ENCODE data around the gene PIMREG.

The PIMREG gene

DNA sequence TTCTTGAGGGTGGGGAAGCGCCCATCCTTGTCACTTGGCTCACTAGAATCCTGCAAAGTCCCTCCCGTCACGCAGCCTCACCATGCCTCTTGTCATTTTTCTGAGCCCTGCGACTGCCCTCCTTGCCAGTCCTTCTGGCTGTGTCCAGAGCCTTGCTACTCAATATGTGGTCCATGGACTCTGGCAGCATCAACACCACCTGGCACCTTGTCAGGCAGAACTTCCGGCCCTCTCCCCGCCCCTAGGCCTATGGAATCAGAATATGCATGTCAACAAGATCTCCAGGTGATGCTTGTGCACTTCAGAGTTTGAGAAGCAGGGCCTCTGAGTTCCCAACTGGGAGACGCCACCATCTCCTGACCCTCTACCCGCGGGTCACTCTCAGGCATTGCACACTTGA is 12.1 kb downstream of the PIMREG start:
- Histone ChIP-seq H3K27me3 (ENCODE audit: control insufficient read depth, insufficient read depth, low read length) (no peaks in the 10 kb centered on the region), H3K4me3 (ENCODE audit: low read length) (no peak overlapping the region), H3K4me2 (ENCODE audit: low read length) (no peak overlapping the region), H3K9ac (ENCODE audit: low read depth, low read length) (no peak overlapping the region), H3K9me3 (replicated peaks; ENCODE audit: low read length) (no peaks in the 10 kb centered on the region), H3K36me3 (ENCODE audit: insufficient read depth, low read length) (no peaks in the 10 kb centered on the region), H3K4me1 (ENCODE audit: control insufficient read depth, insufficient read depth, low read length) (peaks cover 8% of the 10 kb centered on the region)

DNA sequence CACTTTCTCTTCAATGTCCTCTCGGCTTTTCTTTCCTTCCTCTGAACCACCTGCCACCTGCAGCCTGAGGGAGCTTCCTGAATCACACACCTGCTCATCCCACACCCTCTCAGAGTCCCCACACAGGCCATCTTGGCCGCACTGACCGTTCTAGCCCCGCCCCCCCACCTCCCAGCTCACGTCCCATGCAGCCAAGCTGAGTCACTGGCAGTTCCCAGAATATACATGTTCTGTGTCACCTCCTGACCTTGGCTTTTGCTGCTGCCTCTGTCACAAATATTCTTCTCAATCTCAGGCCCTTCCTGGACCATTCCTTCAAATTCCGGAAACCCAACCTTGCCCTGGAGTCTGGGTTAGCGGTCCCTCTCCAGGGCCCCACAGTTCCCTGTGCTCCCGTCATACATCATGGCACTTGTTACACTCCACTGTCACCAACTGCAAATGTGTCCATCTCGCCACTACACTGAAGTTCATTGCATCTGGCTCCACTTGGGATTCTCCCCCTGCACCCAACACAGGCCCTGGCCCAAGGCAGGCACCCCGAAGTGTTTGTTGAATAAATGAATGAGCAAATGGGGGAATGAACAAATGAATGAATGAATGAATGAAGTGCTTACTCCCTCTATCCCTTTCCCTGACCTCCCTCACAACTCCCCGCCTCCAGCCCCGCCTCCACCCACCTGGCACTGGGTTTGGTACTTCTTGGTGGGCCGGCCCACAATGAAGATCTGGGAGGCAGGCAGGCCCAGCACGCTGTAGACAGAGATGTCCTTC is 12.8 kb downstream of the PIMREG start:
- H3K4me2 ChIP-seq (ENCODE audit: low read length) = peak overlapping the region; percentile 35
- H3K4me3 ChIP-seq (ENCODE audit: low read length) = no peak overlapping the region
- H3K27me3 ChIP-seq (ENCODE audit: control insufficient read depth, insufficient read depth, low read length) = no peaks in the 10 kb centered on the region
- H3K36me3 ChIP-seq (ENCODE audit: insufficient read depth, low read length) = no peaks in the 10 kb centered on the region
- H3K9me3 ChIP-seq (replicated peaks; ENCODE audit: low read length) = no peaks in the 10 kb centered on the region
- H3K9ac ChIP-seq (ENCODE audit: low read depth, low read length) = no peak overlapping the region
- H3K4me1 ChIP-seq (ENCODE audit: control insufficient read depth, insufficient read depth, low read length) = peaks cover 8% of the 10 kb centered on the region

- Histone ChIP-seq H3K9me3 (replicated peaks; ENCODE audit: low read length) (no peaks in the 10 kb centered on the region), H3K4me1 (ENCODE audit: control insufficient read depth, insufficient read depth, low read length) (peaks cover 8% of the 10 kb centered on the region), H3K36me3 (ENCODE audit: insufficient read depth, low read length) (no peaks in the 10 kb centered on the region), H3K4me2 (ENCODE audit: low read length) (no peak overlapping the region), H3K9ac (ENCODE audit: low read depth, low read length) (no peak overlapping the region), H3K27me3 (ENCODE audit: control insufficient read depth, insufficient read depth, low read length) (no peaks in the 10 kb centered on the region), H3K4me3 (ENCODE audit: low read length) (no peak overlapping the region)
These were observed 13.6 kb downstream of the PIMREG start for GRCh38 chr17:6457688-6458459.

- Histone ChIP-seq H3K9me3 (replicated peaks; ENCODE audit: low read length) (no peaks in the 10 kb centered on the region), H3K36me3 (ENCODE audit: insufficient read depth, low read length) (no peaks in the 10 kb centered on the region), H3K4me3 (ENCODE audit: low read length) (no peak overlapping the region), H3K4me2 (ENCODE audit: low read length) (no peak overlapping the region), H3K27me3 (ENCODE audit: control insufficient read depth, insufficient read depth, low read length) (no peaks in the 10 kb centered on the region), H3K4me1 (ENCODE audit: control insufficient read depth, insufficient read depth, low read length) (peaks cover 8% of the 10 kb centered on the region), H3K9ac (ENCODE audit: low read depth, low read length) (no peak overlapping the region)
These were observed 14.2 kb downstream of the PIMREG start for GRCh38 chr17:6458460-6458950.

- no peak overlapping the region for H3K4me3 ChIP-seq (ENCODE audit: low read length)
- no peaks in the 10 kb centered on the region for H3K9me3 ChIP-seq (replicated peaks; ENCODE audit: low read length)
- no peak overlapping the region for H3K9ac ChIP-seq (ENCODE audit: low read depth, low read length)
- H3K36me3 ChIP-seq (ENCODE audit: insufficient read depth, low read length) = no peaks in the 10 kb centered on the region
- no peak overlapping the region for H3K4me2 ChIP-seq (ENCODE audit: low read length)
- H3K27me3 ChIP-seq (ENCODE audit: control insufficient read depth, insufficient read depth, low read length) = no peaks in the 10 kb centered on the region
- peaks cover 8% of the 10 kb centered on the region for H3K4me1 ChIP-seq (ENCODE audit: control insufficient read depth, insufficient read depth, low read length)
These were observed 16.4 kb downstream of the PIMREG start for GRCh38 chr17:6460531-6461161.

DNA sequence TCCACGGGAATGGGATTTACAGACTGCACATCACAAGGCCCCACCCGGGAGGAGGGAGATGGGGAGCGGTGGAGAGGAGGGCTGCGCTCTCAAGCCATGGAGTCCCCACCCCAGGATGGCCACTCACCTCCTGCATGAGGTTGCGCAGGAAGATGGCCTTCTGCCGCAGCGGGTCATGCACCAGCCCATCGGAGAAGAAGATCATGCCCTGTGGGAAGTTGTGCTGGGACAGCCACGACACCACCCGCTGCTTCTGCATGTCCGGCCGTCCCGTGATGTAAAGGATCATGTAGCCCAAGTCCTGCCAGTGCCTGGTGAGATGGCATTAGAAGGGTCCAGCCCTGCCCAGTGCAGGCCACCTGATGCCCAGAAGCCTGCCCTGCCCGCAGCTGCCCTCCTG is 17.0 kb downstream of the PIMREG start:
- H3K4me3 ChIP-seq (ENCODE audit: low read length) = no peak overlapping the region
- no peaks in the 10 kb centered on the region for H3K36me3 ChIP-seq (ENCODE audit: insufficient read depth, low read length)
- H3K9me3 ChIP-seq (replicated peaks; ENCODE audit: low read length) = no peaks in the 10 kb centered on the region

DNA sequence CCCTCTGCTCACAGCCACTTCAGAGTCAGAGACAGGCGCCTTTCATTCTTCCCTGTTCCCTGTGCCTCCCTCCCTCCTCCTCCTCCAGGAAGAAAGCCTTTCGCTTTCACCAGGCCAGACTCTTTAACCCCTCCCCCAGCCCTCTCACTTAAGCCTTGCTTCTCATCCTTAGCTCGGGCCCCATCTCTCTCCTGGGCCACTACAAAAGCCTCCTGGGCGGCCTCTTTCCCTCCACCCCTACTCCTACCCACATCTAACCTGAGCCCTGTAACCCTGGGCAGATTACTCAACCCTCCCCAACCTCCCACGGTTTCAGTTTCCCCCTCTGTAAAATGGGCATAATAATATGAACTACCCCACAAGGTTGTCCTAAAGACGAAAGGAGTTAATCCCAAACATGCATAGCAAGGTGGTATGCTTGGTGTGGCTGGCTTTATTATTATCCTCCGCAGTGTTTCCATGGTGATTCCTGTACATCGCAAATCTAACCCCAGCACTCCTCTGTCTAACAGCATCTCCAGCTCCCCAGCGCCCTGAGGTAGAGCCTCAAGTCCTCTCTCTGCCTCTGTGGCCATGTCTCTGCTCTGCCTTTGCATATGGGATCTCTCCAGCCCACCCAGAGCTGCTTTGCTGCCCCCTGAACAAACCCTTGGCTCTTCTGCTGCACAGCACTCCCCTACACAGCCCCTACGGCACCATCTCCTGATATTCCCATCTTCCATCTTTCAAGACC is 17.7 kb downstream of the PIMREG start:
- Histone ChIP-seq H3K4me3 (ENCODE audit: low read length) (no peak overlapping the region), H3K4me1 (ENCODE audit: control insufficient read depth, insufficient read depth, low read length) (peaks cover 4% of the 10 kb centered on the region), H3K9me3 (replicated peaks; ENCODE audit: low read length) (no peaks in the 10 kb centered on the region), H3K36me3 (ENCODE audit: insufficient read depth, low read length) (no peaks in the 10 kb centered on the region), H3K27me3 (ENCODE audit: control insufficient read depth, insufficient read depth, low read length) (no peaks in the 10 kb centered on the region), H3K9ac (ENCODE audit: low read depth, low read length) (no peak overlapping the region), H3K4me2 (ENCODE audit: low read length) (no peak overlapping the region)

More for the DNA sequence above, 17.0 kb downstream of the PIMREG start:
- H3K4me1 ChIP-seq (ENCODE audit: control insufficient read depth, insufficient read depth, low read length) = peaks cover 8% of the 10 kb centered on the region
- H3K27me3 ChIP-seq (ENCODE audit: control insufficient read depth, insufficient read depth, low read length) = no peaks in the 10 kb centered on the region
- no peak overlapping the region for H3K9ac ChIP-seq (ENCODE audit: low read depth, low read length)
- no peak overlapping the region for H3K4me2 ChIP-seq (ENCODE audit: low read length)

GRCh38 chr17:6462692-6463091 is 18.4 kb downstream of the PIMREG start:
- no peak overlapping the region for H3K9ac ChIP-seq (ENCODE audit: low read depth, low read length)
- no peaks in the 10 kb centered on the region for H3K36me3 ChIP-seq (ENCODE audit: insufficient read depth, low read length)
- no peaks in the 10 kb centered on the region for H3K4me1 ChIP-seq (ENCODE audit: control insufficient read depth, insufficient read depth, low read length)
- no peaks in the 10 kb centered on the region for H3K9me3 ChIP-seq (replicated peaks; ENCODE audit: low read length)
- no peak overlapping the region for H3K4me2 ChIP-seq (ENCODE audit: low read length)
- H3K4me3 ChIP-seq (ENCODE audit: low read length) = no peak overlapping the region
- no peaks in the 10 kb centered on the region for H3K27me3 ChIP-seq (ENCODE audit: control insufficient read depth, insufficient read depth, low read length)

- Histone ChIP-seq H3K4me3 (ENCODE audit: low read length) (no peak overlapping the region), H3K36me3 (ENCODE audit: insufficient read depth, low read length) (no peaks in the 10 kb centered on the region), H3K9me3 (replicated peaks; ENCODE audit: low read length) (no peaks in the 10 kb centered on the region), H3K4me2 (ENCODE audit: low read length) (no peak overlapping the region), H3K4me1 (ENCODE audit: control insufficient read depth, insufficient read depth, low read length) (no peaks in the 10 kb centered on the region), H3K9ac (ENCODE audit: low read depth, low read length) (no peak overlapping the region), H3K27me3 (ENCODE audit: control insufficient read depth, insufficient read depth, low read length) (no peaks in the 10 kb centered on the region)
These were observed 19.6 kb downstream of the PIMREG start for GRCh38 chr17:6463616-6464445.

DNA sequence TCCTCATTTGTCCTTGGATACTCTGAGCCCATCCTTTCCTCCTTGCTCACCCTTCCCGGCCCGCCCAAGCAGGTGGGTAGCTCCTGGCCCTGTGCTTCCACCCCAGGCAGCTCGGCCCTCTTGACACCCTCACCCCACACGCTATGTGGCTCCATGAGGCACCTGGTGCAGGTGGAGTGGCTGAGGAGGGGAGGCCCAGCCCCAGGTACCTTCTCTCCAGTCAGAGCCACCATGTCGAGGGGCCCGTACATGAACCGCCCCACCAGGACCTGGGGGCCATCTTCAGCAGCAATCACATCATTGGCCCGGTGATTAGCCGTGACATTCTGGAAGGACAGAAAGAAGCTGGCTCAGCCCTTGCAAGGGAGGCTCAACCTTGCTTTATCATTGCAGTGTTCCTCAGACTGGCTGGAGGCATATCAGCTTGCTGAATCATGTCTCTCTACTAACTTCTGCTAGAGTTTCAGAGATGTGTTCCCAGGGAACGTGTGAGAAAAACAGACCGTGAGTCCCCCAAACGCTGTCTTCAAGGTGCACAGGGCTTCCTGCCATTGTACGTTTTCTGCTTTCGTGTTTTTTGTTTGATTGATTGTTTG is 20.3 kb downstream of the PIMREG start:
- Histone ChIP-seq H3K4me1 (ENCODE audit: control insufficient read depth, insufficient read depth, low read length) (no peaks in the 10 kb centered on the region), H3K27me3 (ENCODE audit: control insufficient read depth, insufficient read depth, low read length) (no peaks in the 10 kb centered on the region), H3K36me3 (ENCODE audit: insufficient read depth, low read length) (no peaks in the 10 kb centered on the region), H3K4me2 (ENCODE audit: low read length) (no peak overlapping the region), H3K4me3 (ENCODE audit: low read length) (no peak overlapping the region), H3K9ac (ENCODE audit: low read depth, low read length) (no peak overlapping the region), H3K9me3 (replicated peaks; ENCODE audit: low read length) (no peaks in the 10 kb centered on the region)
